Measurements from ENCODE around the gene GRM8. TPM values are rescaled to one million over a fixed set of nuclear protein-coding genes. Genes with fewer than 3 reads are reported as not detected.

GRM8 gene
- total and polyA plus RNA-seq, 9 of the 15 experiments (the other 6 are each of a cell fraction or from before 2014, with no cell fraction given), result 0.13 TPM; not detected in 7

DNA sequence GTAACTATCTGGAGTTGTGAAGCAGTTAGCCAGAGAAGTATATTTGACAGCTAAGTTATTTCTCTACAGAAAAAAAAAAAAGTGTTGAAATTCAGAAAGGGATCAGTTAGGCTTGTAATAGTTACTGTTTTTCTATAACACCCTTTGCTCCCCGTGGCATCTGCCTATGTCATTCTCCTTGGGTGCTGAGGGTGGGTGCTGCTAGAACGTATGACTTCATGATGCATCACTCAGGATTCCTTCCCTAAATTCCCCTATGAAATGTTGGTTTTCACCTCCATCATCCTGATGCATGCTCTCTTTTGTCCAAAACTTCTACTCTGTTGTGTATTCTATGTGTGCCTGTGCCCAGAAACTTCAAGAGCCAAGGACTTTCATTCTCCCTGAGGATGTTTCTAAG is 536.4 kb downstream of the GRM8 start:
- H3K9me3 ChIP-seq (replicated peaks; ENCODE audit: control insufficient read depth, insufficient read depth, low read depth, low read length), result no peaks in the 10 kb centered on the region
- no TSS peak for BruUV-seq (replicated peaks)
- H3K9ac ChIP-seq (ENCODE audit: insufficient read depth in 1 of 2, low read depth in 2 of 2, low read length in 2 of 2), result no peak overlapping the region
- POLR2A ChIA-PET, result no interaction called here
- FAIRE-seq (no peak), ATAC-seq (no peak), DNase-seq (ENCODE audit: extremely low read depth in 1 of 4, low spot score in 3 of 4) (no peak)
- H4K20me1 ChIP-seq (replicated peaks; ENCODE audit: control insufficient read depth, insufficient read depth, low read length), result no peaks in the 10 kb centered on the region
- WGBS (ENCODE audit: insufficient coverage, low coverage, missing lambda C conversion rate), result 3% methylated on average over 2 of the region's 2 CpGs
- in situ Hi-C loops (cut with MboI), result no loop called here
- TF ChIP-seq, protein P1, sequence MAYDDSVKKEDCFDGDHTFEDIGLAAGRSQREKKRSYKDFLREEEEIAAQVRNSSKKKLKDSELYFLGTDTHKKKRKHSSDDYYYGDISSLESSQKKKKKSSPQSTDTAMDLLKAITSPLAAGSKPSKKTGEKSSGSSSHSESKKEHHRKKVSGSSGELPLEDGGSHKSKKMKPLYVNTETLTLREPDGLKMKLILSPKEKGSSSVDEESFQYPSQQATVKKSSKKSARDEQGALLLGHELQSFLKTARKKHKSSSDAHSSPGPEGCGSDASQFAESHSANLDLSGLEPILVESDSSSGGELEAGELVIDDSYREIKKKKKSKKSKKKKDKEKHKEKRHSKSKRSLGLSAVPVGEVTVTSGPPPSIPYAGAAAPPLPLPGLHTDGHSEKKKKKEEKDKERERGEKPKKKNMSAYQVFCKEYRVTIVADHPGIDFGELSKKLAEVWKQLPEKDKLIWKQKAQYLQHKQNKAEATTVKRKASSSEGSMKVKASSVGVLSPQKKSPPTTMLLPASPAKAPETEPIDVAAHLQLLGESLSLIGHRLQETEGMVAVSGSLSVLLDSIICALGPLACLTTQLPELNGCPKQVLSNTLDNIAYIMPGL (CRISPR knock-in tag; IDR thresholded peaks at IDR 0.05), result no peak
- no peak for TF ChIP-seq ZNF174 (CRISPR knock-in tag; IDR thresholded peaks at IDR 0.05)
- TF ChIP-seq RAD21 (CRISPR knock-in tag; conservative IDR thresholded peaks at IDR 0.05 in 1 of 2, IDR thresholded peaks at IDR 0.05 in 1 of 2), result no peak
- TF ChIP-seq, protein P2, sequence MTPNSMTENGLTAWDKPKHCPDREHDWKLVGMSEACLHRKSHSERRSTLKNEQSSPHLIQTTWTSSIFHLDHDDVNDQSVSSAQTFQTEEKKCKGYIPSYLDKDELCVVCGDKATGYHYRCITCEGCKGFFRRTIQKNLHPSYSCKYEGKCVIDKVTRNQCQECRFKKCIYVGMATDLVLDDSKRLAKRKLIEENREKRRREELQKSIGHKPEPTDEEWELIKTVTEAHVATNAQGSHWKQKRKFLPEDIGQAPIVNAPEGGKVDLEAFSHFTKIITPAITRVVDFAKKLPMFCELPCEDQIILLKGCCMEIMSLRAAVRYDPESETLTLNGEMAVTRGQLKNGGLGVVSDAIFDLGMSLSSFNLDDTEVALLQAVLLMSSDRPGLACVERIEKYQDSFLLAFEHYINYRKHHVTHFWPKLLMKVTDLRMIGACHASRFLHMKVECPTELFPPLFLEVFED (CRISPR knock-in tag; conservative IDR thresholded peaks at IDR 0.05), result no peak
- TF ChIP-seq, protein P3, sequence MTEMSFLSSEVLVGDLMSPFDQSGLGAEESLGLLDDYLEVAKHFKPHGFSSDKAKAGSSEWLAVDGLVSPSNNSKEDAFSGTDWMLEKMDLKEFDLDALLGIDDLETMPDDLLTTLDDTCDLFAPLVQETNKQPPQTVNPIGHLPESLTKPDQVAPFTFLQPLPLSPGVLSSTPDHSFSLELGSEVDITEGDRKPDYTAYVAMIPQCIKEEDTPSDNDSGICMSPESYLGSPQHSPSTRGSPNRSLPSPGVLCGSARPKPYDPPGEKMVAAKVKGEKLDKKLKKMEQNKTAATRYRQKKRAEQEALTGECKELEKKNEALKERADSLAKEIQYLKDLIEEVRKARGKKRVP (CRISPR knock-in tag; IDR thresholded peaks at IDR 0.05), result no peak
- no peak for TF ChIP-seq ATF7 (IDR thresholded peaks at IDR 0.05)
- no peak for TF ChIP-seq HEY1 (CRISPR knock-in tag; IDR thresholded peaks at IDR 0.05; ENCODE audit: borderline replicate concordance)
- no peak for TF ChIP-seq GTF2E2 (tag; IDR thresholded peaks at IDR 0.05)
- CTCF ChIA-PET (ENCODE audit: low intra/inter-chr PET ratio), result no interaction called here
- H2AFZ ChIP-seq (ENCODE audit: low read depth, low read length), result no peak overlapping the region
- no peaks in the 10 kb centered on the region for H3K4me1 ChIP-seq (replicated peaks in 1 of 2; ENCODE audit: control insufficient read depth in 2 of 2, insufficient read depth in 2 of 2, low read length in 2 of 2)
- no peak overlapping the region for H3K4me3 ChIP-seq
- intact Hi-C loops (cut with micrococcal nuclease), result no loop called here
- H3K4me2 ChIP-seq (ENCODE audit: insufficient read depth, low read length), result no peak overlapping the region
- H3K27me3 ChIP-seq (ENCODE audit: control insufficient read depth in 2 of 2, insufficient read depth in 2 of 2, low read length in 2 of 2), result no peaks in the 10 kb centered on the region; a peak in 1 of 5 replicates
- no peaks in the 10 kb centered on the region for H3K9me1 ChIP-seq (ENCODE audit: control insufficient read depth, insufficient read depth, low read length)
- no peaks in the 10 kb centered on the region for H3K36me3 ChIP-seq (ENCODE audit: control insufficient read depth, insufficient read depth, low read length)
- H3K27ac ChIP-seq (ENCODE audit: extremely low read depth, low read depth, low read length), result no peak overlapping the region
- no peaks in the 10 kb centered on the region for H3K79me2 ChIP-seq (ENCODE audit: control insufficient read depth, insufficient read depth, low read length)

Data from K562 (cell line).